Right atrium auricular region (tissue), 2 donors: ENCODE measurements around the gene ZNF774. TPM values are rescaled to one million over a fixed set of nuclear protein-coding genes. Genes with fewer than 3 reads are reported as not detected.

Experiments
- DNase-seq: peaks from one replicate; pipeline ENCODE4 v3.0.0-alpha.2; 2019; ENCODE audit warnings: low spot score
- H3K27ac ChIP-seq, 2 donors: fragments of 200-600 bp; sonication (generic); 1 replicate in 1 of 2; 2 replicates in 1 of 2; pipeline ENCODE4 v1.5.1; 2016 to 2019
- H3K27me3 ChIP-seq, 2 donors: fragments of 200-600 bp; sonication (generic); one replicate each; pipeline versions ENCODE4 v1.5.1 to v1.6.0; 2017 to 2019
- H3K36me3 ChIP-seq: fragments of 200-600 bp; sonication (generic); one replicate; pipeline ENCODE4 v1.5.1; 2016
- H3K4me1 ChIP-seq, 2 donors: fragments of 200-600 bp; sonication (generic); one replicate each; pipeline versions ENCODE4 v1.5.1 to v1.6.0; 2017 to 2019
- H3K4me3 ChIP-seq, 2 donors: fragments of 200-600 bp; sonication (generic); 1 replicate in 1 of 2; 2 replicates in 1 of 2; pipeline ENCODE4 v1.5.1; 2017 to 2019; ENCODE audit warnings: mild to moderate bottlenecking in 1 of 2, moderate library complexity in 1 of 2
- H3K9me3 ChIP-seq, 2 donors: fragments of 200-600 bp; sonication (generic); one replicate each; pipeline ENCODE4 v1.5.1; 2019
- CTCF ChIP-seq, 2 donors: fragments of 200-600 bp; sonication (generic); IDR thresholded peaks; one replicate each; pipeline ENCODE4 v1.5.1; 2019; ENCODE audit warnings: antibody characterized with exemption in 2 of 2
- total RNA-seq, 2 donors: library from RNA; depleted of rRNA; stranded (reverse); fragments of >200 nt; gene quantifications; one replicate each; pipeline ENCODE4 v1.1.0, GENCODE V29; 2016

Gene ZNF774
- total RNA-seq, 2 donors from 2014 or later: 3.7 to 4.3 TPM

- Histone ChIP-seq H3K4me1 (peaks cover 0 to 10% of the 10 kb centered on the region in 2 donors), H3K4me3 (no peak overlapping the region), H3K9me3 (no peaks in the 10 kb centered on the region), H3K27ac (no peak overlapping the region), H3K36me3 (no peaks in the 10 kb centered on the region), H3K27me3 (no peaks in the 10 kb centered on the region)
- no peak for TF ChIP-seq CTCF (IDR thresholded peaks at IDR 0.05)
- DNase-seq: peak; percentile 46
Observed at GRCh38 chr15:90322538-90322937, 29.5 kb upstream of the ZNF774 start.

- no peaks in the 10 kb centered on the region for H3K9me3 ChIP-seq
- no peaks in the 10 kb centered on the region for H3K4me1 ChIP-seq
- H3K36me3 ChIP-seq: no peaks in the 10 kb centered on the region
- no peak overlapping the region for H3K4me3 ChIP-seq
- no peak for TF ChIP-seq CTCF (IDR thresholded peaks at IDR 0.05)
- H3K27ac ChIP-seq: no peak overlapping the region
- DNase-seq: no peak
- no peaks in the 10 kb centered on the region for H3K27me3 ChIP-seq
Observed at GRCh38 chr15:90325726-90326125, 26.4 kb upstream of the ZNF774 start.

GRCh38 chr15:90326441-90326840 lies 25.6 kb upstream of the ZNF774 start:
- Histone ChIP-seq H3K9me3 (no peaks in the 10 kb centered on the region), H3K27me3 (no peaks in the 10 kb centered on the region), H3K4me1 (no peaks in the 10 kb centered on the region), H3K4me3 (no peak overlapping the region), H3K27ac (no peak overlapping the region), H3K36me3 (no peaks in the 10 kb centered on the region)
- no peak for TF ChIP-seq CTCF (IDR thresholded peaks at IDR 0.05)
- no peak for DNase-seq

DNA sequence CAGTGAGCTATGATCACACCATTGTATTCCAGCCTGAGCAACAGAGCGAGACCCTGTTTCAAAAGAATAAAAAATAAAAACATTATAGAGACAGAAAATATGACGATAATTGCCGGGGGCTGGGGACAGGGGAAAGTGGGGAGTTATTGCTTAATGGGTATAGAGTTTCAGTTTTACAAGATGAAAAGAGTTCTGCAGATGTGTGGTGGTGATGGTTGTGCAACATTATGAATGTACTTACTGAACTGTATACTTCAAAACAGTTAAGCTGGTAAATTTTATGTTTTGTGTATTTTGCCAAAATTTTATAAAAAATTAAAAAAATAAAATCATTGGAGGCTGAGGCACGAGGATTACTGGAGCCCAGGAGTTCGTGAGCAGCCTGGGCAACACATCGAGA lies 24.8 kb upstream of the ZNF774 start:
- TF ChIP-seq CTCF (IDR thresholded peaks at IDR 0.05): no peak

GRCh38 chr15:90334304-90334731 lies 17.8 kb upstream of the ZNF774 start:
- no peak for TF ChIP-seq CTCF (IDR thresholded peaks at IDR 0.05)
- H3K27ac ChIP-seq: no peak overlapping the region
- no peaks in the 10 kb centered on the region for H3K9me3 ChIP-seq
- no peak overlapping the region for H3K4me3 ChIP-seq
- no peaks in the 10 kb centered on the region for H3K4me1 ChIP-seq
- H3K27me3 ChIP-seq: no peaks in the 10 kb centered on the region
- no peak for DNase-seq
- no peaks in the 10 kb centered on the region for H3K36me3 ChIP-seq

More for the DNA sequence above, 24.8 kb upstream of the ZNF774 start:
- Histone ChIP-seq H3K36me3 (no peaks in the 10 kb centered on the region), H3K27me3 (no peaks in the 10 kb centered on the region), H3K4me1 (no peaks in the 10 kb centered on the region), H3K4me3 (no peak overlapping the region), H3K27ac (no peak overlapping the region), H3K9me3 (no peaks in the 10 kb centered on the region)
- DNase-seq: no peak

DNA sequence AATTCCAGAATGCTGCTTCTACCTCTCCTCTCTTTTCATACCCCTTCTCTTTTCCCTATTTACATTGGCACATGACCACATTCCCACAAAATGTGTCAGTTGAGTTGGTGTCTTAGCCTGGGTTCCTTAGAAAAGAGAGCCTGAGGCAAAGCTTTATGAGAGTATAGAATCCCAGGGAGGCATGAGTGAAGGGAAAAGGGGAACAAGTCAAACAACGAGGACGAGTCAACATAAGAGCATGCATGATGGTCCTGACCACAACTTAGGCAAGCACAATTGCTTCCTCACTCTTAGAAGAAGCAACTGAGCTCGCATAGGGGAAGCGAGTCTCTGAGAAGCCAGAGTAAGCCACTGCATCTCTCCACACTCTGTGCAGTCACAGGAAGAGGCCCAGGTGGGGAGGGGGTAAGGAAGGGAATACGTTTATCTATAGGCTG lies 15.4 kb upstream of the ZNF774 start:
- Histone ChIP-seq H3K36me3 (no peaks in the 10 kb centered on the region), H3K4me3 (no peak overlapping the region), H3K27me3 (no peaks in the 10 kb centered on the region), H3K4me1 (no peaks in the 10 kb centered on the region), H3K9me3 (no peaks in the 10 kb centered on the region), H3K27ac (no peak overlapping the region)
- no peak for DNase-seq
- no peak for TF ChIP-seq CTCF (IDR thresholded peaks at IDR 0.05)
